Measurements from ENCODE around the gene AP1S3.
A peak's percentile ranks its signal among the peaks of the same experiment; 100 is the strongest.

The AP1S3 gene

DNA sequence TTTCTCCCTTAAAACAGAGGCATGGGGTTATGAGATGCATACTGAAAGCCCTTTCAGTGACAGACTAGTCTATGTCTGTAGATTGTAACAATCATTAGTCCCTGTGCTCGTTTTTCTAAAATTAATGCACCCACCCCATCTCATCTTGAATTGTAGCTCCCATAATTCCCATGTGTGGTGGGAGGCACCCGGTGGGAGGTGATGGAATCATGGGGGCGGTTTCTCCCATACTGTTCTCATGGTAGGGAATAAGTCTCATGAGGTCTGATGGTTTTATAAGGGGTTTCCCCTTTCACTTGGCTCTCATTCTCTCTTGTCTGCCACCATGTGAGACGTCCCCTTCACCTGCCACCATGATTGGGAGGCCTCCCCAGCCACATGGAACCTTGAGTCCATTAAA is 100.9 kb downstream of the AP1S3 start:
- H3K36me3 ChIP-seq (ENCODE audit: control insufficient read depth, insufficient read depth, low read length) = no peaks in the 10 kb centered on the region
- no peak overlapping the region for H3K4me3 ChIP-seq (ENCODE audit: low read depth, low read length)
- H3K27me3 ChIP-seq (ENCODE audit: control insufficient read depth, insufficient read depth, low read length) = no peaks in the 10 kb centered on the region
- no peaks in the 10 kb centered on the region for H3K9me3 ChIP-seq (ENCODE audit: control insufficient read depth, insufficient read depth, low read length)
- no peak overlapping the region for H3K27ac ChIP-seq (ENCODE audit: low read depth, low read length)
- no peaks in the 10 kb centered on the region for H3K4me1 ChIP-seq (ENCODE audit: control insufficient read depth, insufficient read depth, low read length)
- H3K9ac ChIP-seq (ENCODE audit: low read depth, low read length) = no peak overlapping the region

DNA sequence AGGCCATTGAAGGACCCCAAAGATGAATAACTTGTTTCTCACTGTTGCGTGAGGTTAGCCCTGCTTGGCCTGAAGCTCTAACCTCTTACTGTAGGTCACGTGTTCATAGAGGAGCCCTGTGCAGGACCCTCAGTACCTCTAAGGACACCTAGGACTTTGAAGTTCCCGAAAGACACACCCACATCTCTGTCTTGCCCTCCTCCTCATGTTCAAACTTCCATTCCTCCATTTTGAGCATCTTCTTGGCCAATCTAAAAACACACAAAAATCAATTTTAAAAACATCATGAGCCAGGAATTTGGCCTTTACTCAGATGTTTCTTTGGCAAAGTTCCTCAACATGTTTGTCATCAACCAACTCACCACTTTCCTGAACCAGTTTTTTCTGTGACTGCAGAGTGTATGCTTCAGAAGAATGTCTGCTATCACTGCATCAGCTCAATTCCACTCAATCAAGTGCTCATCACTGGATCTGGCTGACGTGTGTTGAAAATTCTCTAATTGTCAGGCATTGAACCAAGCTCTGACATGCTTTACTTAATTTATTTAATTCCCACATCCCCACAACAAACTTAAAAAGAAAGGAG is 101.6 kb downstream of the AP1S3 start:
- Histone ChIP-seq H3K27me3 (ENCODE audit: control insufficient read depth, insufficient read depth, low read length) (no peaks in the 10 kb centered on the region), H3K36me3 (ENCODE audit: control insufficient read depth, insufficient read depth, low read length) (no peaks in the 10 kb centered on the region), H3K4me3 (ENCODE audit: low read depth, low read length) (no peak overlapping the region), H3K9me3 (ENCODE audit: control insufficient read depth, insufficient read depth, low read length) (no peaks in the 10 kb centered on the region), H3K4me1 (ENCODE audit: control insufficient read depth, insufficient read depth, low read length) (no peaks in the 10 kb centered on the region), H3K27ac (ENCODE audit: low read depth, low read length) (no peak overlapping the region), H3K9ac (ENCODE audit: low read depth, low read length) (no peak overlapping the region)

DNA sequence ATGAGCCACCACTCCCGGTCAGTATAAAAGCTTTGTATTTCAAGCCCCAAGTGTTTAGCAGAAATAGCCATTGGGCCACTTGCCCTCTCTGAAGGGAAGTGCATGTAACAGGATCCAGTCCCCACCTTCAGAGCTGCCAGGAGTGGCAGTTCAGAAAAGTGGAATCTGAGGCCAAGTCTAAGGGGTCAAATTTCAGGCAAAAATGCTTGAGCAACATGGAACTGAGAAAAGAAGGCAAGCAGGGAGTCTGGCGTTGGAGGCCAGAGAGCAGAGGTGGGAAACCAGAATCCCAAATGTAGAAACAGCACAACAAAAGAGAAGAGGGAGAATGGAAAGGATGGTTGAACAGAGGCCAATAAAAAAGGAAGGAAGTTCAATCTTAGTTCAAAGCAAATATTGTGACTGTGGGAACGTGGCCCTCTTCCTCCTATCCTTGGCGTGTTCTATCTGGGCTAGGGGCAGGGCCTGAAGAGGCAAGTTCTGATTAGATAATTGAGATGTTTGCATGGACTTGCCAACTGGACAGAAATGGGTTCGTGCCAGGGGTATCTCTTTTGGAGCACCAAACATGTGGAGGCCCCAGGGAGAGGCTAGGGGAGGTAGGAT is 102.2 kb downstream of the AP1S3 start:
- no peaks in the 10 kb centered on the region for H3K4me1 ChIP-seq (ENCODE audit: control insufficient read depth, insufficient read depth, low read length)
- no peaks in the 10 kb centered on the region for H3K9me3 ChIP-seq (ENCODE audit: control insufficient read depth, insufficient read depth, low read length)
- H3K27ac ChIP-seq (ENCODE audit: low read depth, low read length) = no peak overlapping the region
- H3K9ac ChIP-seq (ENCODE audit: low read depth, low read length) = no peak overlapping the region
- H3K27me3 ChIP-seq (ENCODE audit: control insufficient read depth, insufficient read depth, low read length) = no peaks in the 10 kb centered on the region
- no peak overlapping the region for H3K4me3 ChIP-seq (ENCODE audit: low read depth, low read length)
- H3K36me3 ChIP-seq (ENCODE audit: control insufficient read depth, insufficient read depth, low read length) = no peaks in the 10 kb centered on the region

DNA sequence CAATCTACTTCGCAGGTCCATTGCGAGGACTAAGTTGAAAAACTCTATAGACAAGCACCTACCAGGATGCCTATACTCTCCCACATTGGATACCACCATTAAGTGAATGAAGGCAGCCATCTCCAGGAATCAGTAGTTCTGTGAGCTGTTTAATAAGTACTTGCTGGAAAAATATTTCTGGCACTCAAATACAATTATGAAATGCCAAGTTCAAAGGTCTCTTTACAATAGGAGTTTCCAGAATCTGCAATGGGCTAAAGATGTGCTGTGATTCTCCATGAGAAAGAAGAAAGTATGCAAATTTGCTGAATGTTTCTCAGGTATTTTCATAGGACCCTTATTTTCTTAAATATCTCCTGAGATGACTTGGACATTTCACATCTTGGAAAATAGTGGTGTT is 103.0 kb downstream of the AP1S3 start:
- Histone ChIP-seq H3K4me3 (ENCODE audit: low read depth, low read length) (no peak overlapping the region), H3K27ac (ENCODE audit: low read depth, low read length) (no peak overlapping the region), H3K27me3 (ENCODE audit: control insufficient read depth, insufficient read depth, low read length) (no peaks in the 10 kb centered on the region), H3K36me3 (ENCODE audit: control insufficient read depth, insufficient read depth, low read length) (no peaks in the 10 kb centered on the region), H3K9ac (ENCODE audit: low read depth, low read length) (no peak overlapping the region), H3K4me1 (ENCODE audit: control insufficient read depth, insufficient read depth, low read length) (no peaks in the 10 kb centered on the region), H3K9me3 (ENCODE audit: control insufficient read depth, insufficient read depth, low read length) (no peaks in the 10 kb centered on the region)

DNA sequence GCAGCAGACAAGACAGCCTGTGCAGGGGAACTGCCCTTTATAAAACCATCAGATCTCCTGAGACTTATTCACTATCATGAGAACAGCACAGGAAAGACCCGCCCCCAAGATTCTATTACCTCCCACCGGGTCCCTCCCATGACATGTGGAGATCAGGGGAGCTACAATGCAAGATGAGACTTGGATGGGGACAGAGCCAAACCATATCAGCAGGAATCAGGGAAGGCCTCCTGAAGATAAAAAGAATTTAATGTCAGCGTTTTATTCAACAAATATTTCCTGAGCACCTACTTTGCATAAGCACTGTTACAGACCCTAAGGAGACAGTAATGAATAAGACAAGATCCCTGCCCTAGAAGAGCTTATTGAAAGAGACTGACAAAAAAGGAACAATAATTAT is 105.0 kb downstream of the AP1S3 start:
- no peak overlapping the region for H3K9ac ChIP-seq (ENCODE audit: low read depth, low read length)
- H3K27ac ChIP-seq (ENCODE audit: low read depth, low read length) = no peak overlapping the region
- H3K4me1 ChIP-seq (ENCODE audit: control insufficient read depth, insufficient read depth, low read length) = peaks cover 1% of the 10 kb centered on the region
- H3K9me3 ChIP-seq (ENCODE audit: control insufficient read depth, insufficient read depth, low read length) = no peaks in the 10 kb centered on the region
- H3K36me3 ChIP-seq (ENCODE audit: control insufficient read depth, insufficient read depth, low read length) = no peaks in the 10 kb centered on the region
- H3K27me3 ChIP-seq (ENCODE audit: control insufficient read depth, insufficient read depth, low read length) = no peaks in the 10 kb centered on the region
- H3K4me3 ChIP-seq (ENCODE audit: low read depth, low read length) = no peak overlapping the region

DNA sequence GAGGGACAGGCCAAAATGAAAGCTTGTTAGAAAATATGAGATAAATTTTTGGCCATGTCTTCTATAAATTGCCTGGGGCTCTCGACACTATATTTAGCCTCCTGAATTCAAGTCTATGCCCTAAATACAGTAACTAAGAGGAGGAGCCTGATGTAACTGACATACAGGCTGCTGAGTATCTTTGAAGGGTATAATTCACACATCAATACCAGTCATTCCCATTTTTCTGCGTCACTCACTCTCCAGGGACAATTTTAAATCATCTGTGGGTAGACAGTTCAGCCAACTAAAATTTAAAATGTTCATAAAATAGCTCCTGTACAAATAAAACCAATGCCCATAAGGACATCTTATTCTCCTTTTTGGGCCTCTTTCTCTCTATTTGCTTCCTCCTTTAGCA is 105.9 kb downstream of the AP1S3 start:
- H3K9me3 ChIP-seq (ENCODE audit: control insufficient read depth, insufficient read depth, low read length) = no peaks in the 10 kb centered on the region
- peaks cover 10% of the 10 kb centered on the region for H3K4me1 ChIP-seq (ENCODE audit: control insufficient read depth, insufficient read depth, low read length)
- H3K27me3 ChIP-seq (ENCODE audit: control insufficient read depth, insufficient read depth, low read length) = no peaks in the 10 kb centered on the region
- no peaks in the 10 kb centered on the region for H3K36me3 ChIP-seq (ENCODE audit: control insufficient read depth, insufficient read depth, low read length)
- H3K9ac ChIP-seq (ENCODE audit: low read depth, low read length) = no peak overlapping the region
- no peak overlapping the region for H3K27ac ChIP-seq (ENCODE audit: low read depth, low read length)
- H3K4me3 ChIP-seq (ENCODE audit: low read depth, low read length) = no peak overlapping the region

DNA sequence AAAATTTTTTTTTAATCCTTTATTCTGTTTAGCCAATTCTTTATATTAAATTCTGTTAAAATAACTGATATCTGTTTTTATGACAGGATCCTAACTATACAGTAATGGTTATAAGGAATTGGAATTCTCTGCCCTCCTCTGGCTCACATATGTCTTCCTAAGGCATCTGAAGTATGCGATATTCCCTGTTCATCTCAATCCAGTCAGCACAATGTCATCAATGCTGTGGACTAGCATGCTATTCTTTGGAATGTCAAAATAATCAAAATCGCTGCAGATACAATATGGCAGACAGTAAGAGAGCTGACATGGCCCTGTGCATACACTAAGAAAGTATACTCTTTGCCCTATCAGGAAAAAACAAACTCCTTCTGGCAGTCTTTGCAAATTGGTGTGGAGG is 107.6 kb downstream of the AP1S3 start:
- no peaks in the 10 kb centered on the region for H3K36me3 ChIP-seq (ENCODE audit: control insufficient read depth, insufficient read depth, low read length)
- no peak overlapping the region for H3K4me3 ChIP-seq (ENCODE audit: low read depth, low read length)
- no peaks in the 10 kb centered on the region for H3K9me3 ChIP-seq (ENCODE audit: control insufficient read depth, insufficient read depth, low read length)
- no peak overlapping the region for H3K9ac ChIP-seq (ENCODE audit: low read depth, low read length)
- no peak overlapping the region for H3K27ac ChIP-seq (ENCODE audit: low read depth, low read length)
- peaks cover 25% of the 10 kb centered on the region for H3K4me1 ChIP-seq (ENCODE audit: control insufficient read depth, insufficient read depth, low read length)
- H3K27me3 ChIP-seq (ENCODE audit: control insufficient read depth, insufficient read depth, low read length) = no peaks in the 10 kb centered on the region

DNA sequence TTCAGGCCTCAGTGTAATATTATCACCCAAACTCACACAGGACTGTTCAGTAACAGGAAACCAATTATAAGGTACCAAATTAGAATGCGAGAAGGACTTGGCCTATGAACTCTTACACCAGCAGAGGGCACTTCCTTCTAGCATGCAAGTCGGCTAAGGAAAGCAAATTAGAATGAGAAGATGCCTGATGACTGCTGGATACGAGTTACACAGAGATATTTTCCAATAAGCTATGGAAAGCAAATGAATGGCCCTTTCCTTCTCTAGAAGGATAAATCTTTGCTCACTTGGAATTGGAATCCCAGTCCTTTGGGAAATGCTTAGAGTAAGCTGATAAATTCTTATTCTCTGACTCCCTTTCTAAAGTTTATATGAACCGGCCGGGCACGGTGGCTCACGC is 109.8 kb downstream of the AP1S3 start:
- Histone ChIP-seq H3K36me3 (ENCODE audit: control insufficient read depth, insufficient read depth, low read length) (no peaks in the 10 kb centered on the region), H3K4me1 (ENCODE audit: control insufficient read depth, insufficient read depth, low read length) (peaks cover 32% of the 10 kb centered on the region), H3K9ac (ENCODE audit: low read depth, low read length) (no peak overlapping the region), H3K27ac (ENCODE audit: low read depth, low read length) (peak overlapping the region; percentile 79), H3K9me3 (ENCODE audit: control insufficient read depth, insufficient read depth, low read length) (no peaks in the 10 kb centered on the region), H3K4me3 (ENCODE audit: low read depth, low read length) (no peak overlapping the region), H3K27me3 (ENCODE audit: control insufficient read depth, insufficient read depth, low read length) (no peaks in the 10 kb centered on the region)

DNA sequence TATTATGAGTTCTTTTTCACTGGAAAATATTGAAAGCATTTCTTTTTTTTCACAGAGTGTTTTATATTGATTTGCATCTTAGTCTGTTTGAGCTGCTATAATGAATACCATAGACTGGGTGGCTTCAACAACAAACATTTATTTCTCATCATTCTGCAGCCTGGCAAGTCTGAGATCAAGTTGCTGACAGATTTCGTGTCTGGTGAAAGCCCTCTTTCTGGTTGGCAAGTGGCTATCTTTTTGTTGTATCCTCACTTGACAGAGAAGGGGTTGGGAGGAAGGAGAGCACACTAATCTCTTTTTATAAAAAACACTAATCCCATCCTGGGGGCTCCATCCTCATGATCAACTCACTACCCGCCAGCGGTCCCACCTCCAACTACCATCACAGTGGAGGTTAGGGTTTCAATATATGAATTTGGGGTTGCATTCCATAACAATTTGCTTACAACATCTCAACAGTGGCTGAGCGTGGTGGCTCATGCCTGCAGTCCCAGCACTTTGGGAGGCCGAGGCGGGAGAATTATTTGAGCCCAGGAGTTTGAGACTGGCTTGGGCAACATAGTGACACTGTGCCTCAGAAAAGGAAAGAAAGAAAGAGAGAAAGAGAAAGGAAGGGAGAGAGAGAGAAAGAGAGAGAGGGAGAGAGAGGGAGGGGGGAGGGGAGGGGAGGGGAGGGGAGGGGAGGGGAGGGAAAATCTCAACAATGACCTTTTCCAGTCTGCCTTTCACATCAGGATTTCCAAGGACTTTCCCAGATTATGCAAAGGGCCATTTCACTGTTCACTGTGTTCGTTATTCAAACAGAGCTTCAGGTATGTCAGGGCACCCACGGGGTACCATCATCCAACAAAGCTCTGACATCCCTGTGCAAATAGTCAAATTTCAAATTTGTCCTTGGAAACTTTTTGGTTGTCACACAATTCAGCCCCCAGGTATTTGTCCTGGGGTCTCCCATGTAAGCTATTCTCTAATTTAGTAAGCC is 111.1 kb downstream of the AP1S3 start:
- H3K36me3 ChIP-seq (ENCODE audit: control insufficient read depth, insufficient read depth, low read length) = no peaks in the 10 kb centered on the region
- H3K9me3 ChIP-seq (ENCODE audit: control insufficient read depth, insufficient read depth, low read length) = no peaks in the 10 kb centered on the region
- H3K4me3 ChIP-seq (ENCODE audit: low read depth, low read length) = 0 out of 2 replicates have a peak overlapping the region, but pooled peaks have one; percentile 18
- peak overlapping the region; percentile 43; the same call in 1 of the 2 replicates for H3K9ac ChIP-seq (ENCODE audit: low read depth, low read length)
- H3K27me3 ChIP-seq (ENCODE audit: control insufficient read depth, insufficient read depth, low read length) = no peaks in the 10 kb centered on the region
- H3K27ac ChIP-seq (ENCODE audit: low read depth, low read length) = peak overlapping the region; percentile 93
- H3K4me1 ChIP-seq (ENCODE audit: control insufficient read depth, insufficient read depth, low read length) = peaks cover 32% of the 10 kb centered on the region

DNA sequence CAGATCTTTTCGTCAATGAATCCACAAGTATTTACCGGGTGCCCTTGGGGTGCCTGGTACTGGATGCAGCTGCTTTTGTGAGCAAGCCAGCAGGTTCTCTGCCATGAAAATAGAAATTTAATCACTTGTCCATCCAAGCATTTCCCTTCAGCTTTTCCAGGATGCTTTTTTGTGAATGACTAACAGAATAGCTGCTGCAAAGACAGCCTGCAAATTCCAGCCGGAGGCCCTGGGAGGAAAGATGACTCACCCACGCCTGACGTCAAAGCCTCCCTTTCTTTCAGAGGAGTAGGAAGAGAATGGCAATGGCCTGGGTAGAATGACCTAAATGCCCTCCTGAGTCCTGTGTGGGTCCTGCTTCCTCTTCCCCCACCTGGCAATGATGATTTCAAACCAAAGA is 111.9 kb downstream of the AP1S3 start:
- Histone ChIP-seq H3K36me3 (ENCODE audit: control insufficient read depth, insufficient read depth, low read length) (no peaks in the 10 kb centered on the region), H3K27ac (ENCODE audit: low read depth, low read length) (peak overlapping the region; percentile 93), H3K4me3 (ENCODE audit: low read depth, low read length) (peak overlapping the region; percentile 18), H3K27me3 (ENCODE audit: control insufficient read depth, insufficient read depth, low read length) (no peaks in the 10 kb centered on the region), H3K4me1 (ENCODE audit: control insufficient read depth, insufficient read depth, low read length) (peaks cover 32% of the 10 kb centered on the region), H3K9ac (ENCODE audit: low read depth, low read length) (peak overlapping the region; percentile 21), H3K9me3 (ENCODE audit: control insufficient read depth, insufficient read depth, low read length) (no peaks in the 10 kb centered on the region)

DNA sequence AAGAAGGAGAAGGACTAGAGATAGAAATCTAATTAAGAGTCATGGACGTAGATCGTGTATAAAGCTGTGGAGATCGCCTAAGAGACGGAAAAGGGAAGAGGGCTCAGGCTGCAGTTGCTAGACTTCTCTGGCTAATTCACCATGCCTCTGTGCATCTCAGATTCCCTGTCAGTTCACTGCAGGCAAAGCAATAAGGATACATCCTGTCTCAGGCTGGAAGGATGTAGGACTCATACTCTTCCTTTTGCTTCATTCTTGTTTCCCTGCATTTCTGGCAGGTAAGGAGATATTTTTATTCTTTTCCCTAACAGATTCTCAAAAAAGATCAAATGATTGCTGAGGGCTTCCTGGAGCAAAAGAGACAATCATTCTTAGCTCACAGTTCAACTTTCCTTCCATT is 112.5 kb downstream of the AP1S3 start:
- Histone ChIP-seq H3K27ac (ENCODE audit: low read depth, low read length) (peak overlapping the region; percentile 93), H3K27me3 (ENCODE audit: control insufficient read depth, insufficient read depth, low read length) (no peaks in the 10 kb centered on the region), H3K9ac (ENCODE audit: low read depth, low read length) (peak overlapping the region; percentile 21), H3K4me3 (ENCODE audit: low read depth, low read length) (peak overlapping the region; percentile 18; the same call in 1 of the 2 replicates), H3K4me1 (ENCODE audit: control insufficient read depth, insufficient read depth, low read length) (peaks cover 32% of the 10 kb centered on the region), H3K9me3 (ENCODE audit: control insufficient read depth, insufficient read depth, low read length) (no peaks in the 10 kb centered on the region), H3K36me3 (ENCODE audit: control insufficient read depth, insufficient read depth, low read length) (no peaks in the 10 kb centered on the region)
